ENCODE measurements around the gene IKBKE.

GRCh38 chr1:206500046-206500445, 29.8 kb downstream of the IKBKE start:
- no peak for TF ChIP-seq CTCF (IDR thresholded peaks at IDR 0.05 in 2 of 3, conservative IDR thresholded peaks at IDR 0.05 in 1 of 3; ENCODE audit: borderline replicate concordance in 1 of 3, insufficient read depth in 1 of 3, low read depth in 2 of 3, low read length in 2 of 3)
- no peak for TF ChIP-seq REST (IDR thresholded peaks at IDR 0.05; ENCODE audit: low read depth)
- TF ChIP-seq POLR2A (IDR thresholded peaks at IDR 0.05; ENCODE audit: borderline replicate concordance, extremely low read depth, insufficient read depth, insufficient read length) = no peak
- no peak for TF ChIP-seq POLR2AphosphoS5 (IDR thresholded peaks at IDR 0.05; ENCODE audit: low read depth, low read length)
- no peak for TF ChIP-seq ZNF274 (IDR thresholded peaks at IDR 0.05; ENCODE audit: low read depth, low read length)
- no peak for TF ChIP-seq JUND (IDR thresholded peaks at IDR 0.05)
- TF ChIP-seq CEBPB (IDR thresholded peaks at IDR 0.05; ENCODE audit: low read depth) = no peak
